ENCODE results near the gene PPP1R3A. TPM values are rescaled to one million over a fixed set of nuclear protein-coding genes. Genes with fewer than 3 reads are reported as not detected.

PPP1R3A gene
- total RNA-seq, 1 experiment from 2014 or later, result 0.07 TPM

GRCh38 chr7:113936982-113937381, 18.2 kb upstream of the PPP1R3A start:
- CTCF ChIA-PET, result no interaction called here
- H3K36me3 Mint-ChIP-seq, result peaks cover 6% of the 10 kb centered on the region
- POLR2A ChIA-PET, result interaction anchor here (0.6 kb wide), 1 partner anchor 62 kb away, joined by 3 read pairs; no protein-coding TSS in a partner anchor
- no peak overlapping the region for H3K4me3 Mint-ChIP-seq
- no peaks in the 10 kb centered on the region for H3K27me3 Mint-ChIP-seq (ENCODE audit: low read depth)
- no peak for DNase-seq (ENCODE audit: low spot score)
- H3K9me3 Mint-ChIP-seq, result peaks cover 22% of the 10 kb centered on the region
- ATAC-seq, result no peak
- no peak for TF ChIP-seq ZNF232 (CRISPR knock-in tag; IDR thresholded peaks at IDR 0.05)
- TF ChIP-seq NR3C1 (CRISPR knock-in tag; conservative IDR thresholded peaks at IDR 0.05; ENCODE audit: low read depth), result no peak
- TF ChIP-seq GTF2I (CRISPR knock-in tag; conservative IDR thresholded peaks at IDR 0.05), result no peak
- TF ChIP-seq ATF6 (CRISPR knock-in tag; IDR thresholded peaks at IDR 0.05), result no peak
- TF ChIP-seq MXD4 (CRISPR knock-in tag; IDR thresholded peaks at IDR 0.05; ENCODE audit: borderline replicate concordance), result no peak
- TF ChIP-seq FOXP1 (CRISPR knock-in tag; IDR thresholded peaks at IDR 0.05; ENCODE audit: borderline replicate concordance), result no peak
- TF ChIP-seq CREB1 (CRISPR knock-in tag; IDR thresholded peaks at IDR 0.05), result no peak
- TF ChIP-seq NFYB (CRISPR knock-in tag; conservative IDR thresholded peaks at IDR 0.05; ENCODE audit: low read depth), result no peak
- no peak for TF ChIP-seq OVOL2 (CRISPR knock-in tag; IDR thresholded peaks at IDR 0.05; ENCODE audit: borderline replicate concordance)
- no peak for TF ChIP-seq ZNF317 (CRISPR knock-in tag; IDR thresholded peaks at IDR 0.05; ENCODE audit: borderline replicate concordance, low read depth)
- no peak for TF ChIP-seq NFE2L1 (CRISPR knock-in tag; IDR thresholded peaks at IDR 0.05)
- no peak for TF ChIP-seq CBFB (CRISPR knock-in tag; IDR thresholded peaks at IDR 0.05; ENCODE audit: low read depth)
- TF ChIP-seq NFATC4 (CRISPR knock-in tag; IDR thresholded peaks at IDR 0.05), result no peak
- TF ChIP-seq ELF4 (CRISPR knock-in tag; IDR thresholded peaks at IDR 0.05; ENCODE audit: low read depth), result no peak
- no peak for TF ChIP-seq ZNF138 (CRISPR knock-in tag; conservative IDR thresholded peaks at IDR 0.05)
- no peak overlapping the region for H3K27ac Mint-ChIP-seq
- no peaks in the 10 kb centered on the region for H3K4me1 Mint-ChIP-seq

- Mint-ChIP-seq H3K9me3 (peaks cover 26% of the 10 kb centered on the region), H3K27me3 (ENCODE audit: low read depth) (no peaks in the 10 kb centered on the region), H3K36me3 (peaks cover 10% of the 10 kb centered on the region), H3K4me3 (no peak overlapping the region), H3K27ac (no peak overlapping the region), H3K4me1 (no peaks in the 10 kb centered on the region)
- CTCF ChIA-PET, result no interaction called here
- DNase-seq (ENCODE audit: low spot score) (no peak), ATAC-seq (no peak)
- POLR2A ChIA-PET, result no interaction called here
- TF ChIP-seq NFYB (CRISPR knock-in tag; conservative IDR thresholded peaks at IDR 0.05; ENCODE audit: low read depth), result no peak
- TF ChIP-seq CREM (CRISPR knock-in tag; IDR thresholded peaks at IDR 0.05), result no peak
- no peak for TF ChIP-seq ZNF232 (CRISPR knock-in tag; IDR thresholded peaks at IDR 0.05)
- TF ChIP-seq CTCF (IDR thresholded peaks at IDR 0.05), result no peak
- TF ChIP-seq E2F4 (CRISPR knock-in tag; IDR thresholded peaks at IDR 0.05; ENCODE audit: borderline replicate concordance, low read depth), result no peak
- no peak for TF ChIP-seq IRF1 (CRISPR knock-in tag; IDR thresholded peaks at IDR 0.05)
- TF ChIP-seq AFF4 (CRISPR knock-in tag; IDR thresholded peaks at IDR 0.05; ENCODE audit: borderline replicate concordance), result no peak
- TF ChIP-seq FOXP1 (CRISPR knock-in tag; IDR thresholded peaks at IDR 0.05; ENCODE audit: borderline replicate concordance), result no peak
- TF ChIP-seq NFATC4 (CRISPR knock-in tag; IDR thresholded peaks at IDR 0.05), result no peak
- no peak for TF ChIP-seq PRRX2 (CRISPR knock-in tag; IDR thresholded peaks at IDR 0.05)
- TF ChIP-seq ZNF532 (CRISPR knock-in tag; IDR thresholded peaks at IDR 0.05; ENCODE audit: borderline replicate concordance), result no peak
Measured at GRCh38 chr7:113936535-113936934, 17.7 kb upstream of the PPP1R3A start.
